Measurements from ENCODE around the gene BTBD9. TPM values are rescaled to one million over a fixed set of nuclear protein-coding genes. Genes with fewer than 3 reads are reported as not detected.

BTBD9 gene
- total RNA-seq, 1 donor = 25.3 TPM

DNA sequence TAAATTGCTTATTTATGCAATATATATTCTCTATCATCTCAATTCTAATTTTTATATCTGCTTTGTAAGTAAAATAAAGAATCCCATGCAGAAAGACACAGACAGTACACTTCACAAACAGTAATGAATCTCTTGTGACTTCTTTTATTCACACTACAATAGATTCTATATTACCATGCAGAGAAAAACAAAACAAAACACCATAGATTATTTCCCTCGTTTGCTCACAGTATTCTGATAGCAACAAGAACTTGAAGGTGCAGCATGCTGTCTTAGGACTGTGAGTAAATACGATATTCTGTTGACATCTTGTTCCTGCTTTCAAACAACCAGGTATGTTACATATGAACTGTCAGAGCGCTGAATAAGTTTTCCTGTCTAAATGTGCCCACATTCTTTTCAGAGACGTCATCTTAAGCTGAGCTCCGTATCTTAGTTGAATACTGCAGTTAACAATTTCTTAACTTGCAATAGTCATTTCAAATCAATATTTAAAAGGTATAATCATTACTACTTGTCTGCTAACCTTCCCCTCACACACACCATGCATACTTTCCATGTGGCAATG, 140.1 kb downstream of the BTBD9 start:
- no peak for DNase-seq (ENCODE audit: insufficient read length, low spot score, missing footprints)
- H3K79me2 ChIP-seq (ENCODE audit: insufficient read depth, low read length) = no peaks in the 10 kb centered on the region
- TF ChIP-seq, protein P1, sequence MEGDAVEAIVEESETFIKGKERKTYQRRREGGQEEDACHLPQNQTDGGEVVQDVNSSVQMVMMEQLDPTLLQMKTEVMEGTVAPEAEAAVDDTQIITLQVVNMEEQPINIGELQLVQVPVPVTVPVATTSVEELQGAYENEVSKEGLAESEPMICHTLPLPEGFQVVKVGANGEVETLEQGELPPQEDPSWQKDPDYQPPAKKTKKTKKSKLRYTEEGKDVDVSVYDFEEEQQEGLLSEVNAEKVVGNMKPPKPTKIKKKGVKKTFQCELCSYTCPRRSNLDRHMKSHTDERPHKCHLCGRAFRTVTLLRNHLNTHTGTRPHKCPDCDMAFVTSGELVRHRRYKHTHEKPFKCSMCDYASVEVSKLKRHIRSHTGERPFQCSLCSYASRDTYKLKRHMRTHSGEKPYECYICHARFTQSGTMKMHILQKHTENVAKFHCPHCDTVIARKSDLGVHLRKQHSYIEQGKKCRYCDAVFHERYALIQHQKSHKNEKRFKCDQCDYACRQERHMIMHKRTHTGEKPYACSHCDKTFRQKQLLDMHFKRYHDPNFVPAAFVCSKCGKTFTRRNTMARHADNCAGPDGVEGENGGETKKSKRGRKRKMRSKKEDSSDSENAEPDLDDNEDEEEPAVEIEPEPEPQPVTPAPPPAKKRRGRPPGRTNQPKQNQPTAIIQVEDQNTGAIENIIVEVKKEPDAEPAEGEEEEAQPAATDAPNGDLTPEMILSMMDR (IDR thresholded peaks at IDR 0.05; ENCODE audit: extremely low read depth, low read depth, low read length) = no peak

DNA sequence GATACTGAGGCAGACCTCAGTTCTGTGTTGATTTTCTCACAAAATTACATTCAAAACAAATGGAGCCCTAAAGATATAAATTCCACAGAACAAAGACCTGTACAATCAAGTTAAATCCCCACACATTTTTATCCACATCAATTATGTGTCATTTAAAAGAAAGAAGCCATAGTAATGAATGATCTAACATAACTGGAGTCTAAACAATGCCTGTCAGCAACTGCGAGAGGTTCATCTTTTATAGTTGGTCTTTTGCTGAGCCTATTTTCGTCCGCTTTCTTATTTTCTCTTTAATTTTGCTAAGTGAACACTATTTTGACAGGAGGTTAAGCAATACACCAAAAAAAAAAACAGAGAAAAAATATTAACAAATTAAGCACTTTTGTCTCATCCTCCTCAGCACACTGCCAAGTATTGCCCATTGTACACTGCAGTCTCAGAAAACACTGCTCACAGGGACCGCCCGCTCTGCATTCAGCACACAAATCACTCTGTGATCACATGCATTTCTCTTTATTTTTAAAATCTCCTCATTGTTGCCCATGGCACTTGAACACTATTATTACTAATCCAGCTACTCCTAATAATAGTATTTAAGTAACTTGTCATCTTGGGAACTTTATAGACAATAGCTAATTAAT, 140.8 kb downstream of the BTBD9 start:
- Histone ChIP-seq H3K9me3 (ENCODE audit: low read depth, low read length) (no peaks in the 10 kb centered on the region), H3K27ac (ENCODE audit: low read depth, low read length) (no peak overlapping the region), H3K79me2 (ENCODE audit: insufficient read depth, low read length) (no peaks in the 10 kb centered on the region), H3K4me1 (ENCODE audit: insufficient read depth, low read length) (no peaks in the 10 kb centered on the region), H3K36me3 (ENCODE audit: insufficient read depth, low read length) (no peaks in the 10 kb centered on the region), H3K4me3 (ENCODE audit: insufficient read depth, low read length) (no peak overlapping the region), H3K27me3 (ENCODE audit: insufficient read depth, low read length) (no peaks in the 10 kb centered on the region), H4K20me1 (ENCODE audit: insufficient read depth, low read length) (peaks cover 8% of the 10 kb centered on the region), H2AFZ (ENCODE audit: low read length) (no peak overlapping the region), H3K4me2 (ENCODE audit: insufficient read depth, low read length) (no peak overlapping the region)
- TF ChIP-seq, protein P1 (IDR thresholded peaks at IDR 0.05; ENCODE audit: extremely low read depth, low read depth, low read length) = no peak
- no peak for DNase-seq (ENCODE audit: insufficient read length, low spot score, missing footprints)

More for the DNA sequence above, 140.1 kb downstream of the BTBD9 start:
- Histone ChIP-seq H3K9me3 (ENCODE audit: low read depth, low read length) (no peaks in the 10 kb centered on the region), H3K4me3 (ENCODE audit: insufficient read depth, low read length) (no peak overlapping the region), H3K4me2 (ENCODE audit: insufficient read depth, low read length) (no peak overlapping the region), H3K27me3 (ENCODE audit: insufficient read depth, low read length) (no peaks in the 10 kb centered on the region), H4K20me1 (ENCODE audit: insufficient read depth, low read length) (peaks cover 9% of the 10 kb centered on the region), H3K27ac (ENCODE audit: low read depth, low read length) (no peak overlapping the region), H2AFZ (ENCODE audit: low read length) (no peak overlapping the region), H3K4me1 (ENCODE audit: insufficient read depth, low read length) (no peaks in the 10 kb centered on the region), H3K36me3 (ENCODE audit: insufficient read depth, low read length) (no peaks in the 10 kb centered on the region)

DNA sequence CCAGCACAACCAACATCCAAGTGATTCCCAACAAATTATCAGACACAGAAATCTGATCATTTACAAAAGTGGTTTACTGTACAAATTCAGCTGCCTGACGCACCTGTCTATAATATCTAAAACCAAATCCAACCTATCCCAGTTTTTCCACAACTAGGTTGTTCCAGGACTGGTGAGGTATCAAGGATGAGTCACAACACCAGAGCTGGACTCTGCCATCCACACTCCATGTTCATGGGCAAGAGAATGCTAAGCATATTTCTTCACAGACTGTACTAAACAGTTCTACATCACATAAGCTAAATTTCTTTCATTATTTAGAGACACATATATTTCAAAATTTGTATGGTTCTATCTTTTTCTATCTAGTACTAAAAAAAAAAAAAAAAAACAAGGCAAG, 141.6 kb downstream of the BTBD9 start:
- Histone ChIP-seq H2AFZ (ENCODE audit: low read length) (no peak overlapping the region), H3K9me3 (ENCODE audit: low read depth, low read length) (no peaks in the 10 kb centered on the region), H3K27me3 (ENCODE audit: insufficient read depth, low read length) (no peaks in the 10 kb centered on the region), H3K4me1 (ENCODE audit: insufficient read depth, low read length) (no peaks in the 10 kb centered on the region), H3K4me3 (ENCODE audit: insufficient read depth, low read length) (no peak overlapping the region), H3K79me2 (ENCODE audit: insufficient read depth, low read length) (no peaks in the 10 kb centered on the region), H3K27ac (ENCODE audit: low read depth, low read length) (no peak overlapping the region), H3K36me3 (ENCODE audit: insufficient read depth, low read length) (no peaks in the 10 kb centered on the region), H4K20me1 (ENCODE audit: insufficient read depth, low read length) (peaks cover 6% of the 10 kb centered on the region), H3K4me2 (ENCODE audit: insufficient read depth, low read length) (no peak overlapping the region)
- peak; percentile 26 for DNase-seq (ENCODE audit: insufficient read length, low spot score, missing footprints)
- TF ChIP-seq, protein P1 (IDR thresholded peaks at IDR 0.05; ENCODE audit: extremely low read depth, low read depth, low read length) = no peak

DNA sequence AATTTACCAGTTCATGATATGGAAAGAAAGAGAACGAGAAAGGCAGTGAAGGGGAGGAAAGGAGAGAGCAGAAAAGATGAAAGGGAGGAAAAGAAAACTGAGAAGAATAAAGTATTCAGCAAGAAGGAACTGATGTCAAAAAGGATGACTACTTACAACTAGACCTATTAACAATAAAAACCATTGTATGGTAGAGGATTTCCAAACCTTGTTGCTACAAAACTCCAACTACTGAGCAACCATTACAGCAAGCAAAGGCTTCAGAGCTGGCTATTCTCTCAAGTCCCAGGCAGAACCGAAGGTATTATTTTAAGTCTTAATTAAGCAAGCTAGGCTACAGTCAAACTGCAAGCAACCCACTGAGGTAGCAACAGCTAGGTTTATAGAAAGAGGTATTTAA, 142.2 kb downstream of the BTBD9 start:
- no peak overlapping the region for H3K4me2 ChIP-seq (ENCODE audit: insufficient read depth, low read length)
- H3K9me3 ChIP-seq (ENCODE audit: low read depth, low read length) = no peaks in the 10 kb centered on the region
- H3K4me3 ChIP-seq (ENCODE audit: insufficient read depth, low read length) = no peak overlapping the region
- DNase-seq (ENCODE audit: insufficient read length, low spot score, missing footprints) = peak; percentile 29
- TF ChIP-seq, protein P1 (IDR thresholded peaks at IDR 0.05; ENCODE audit: extremely low read depth, low read depth, low read length) = no peak
- no peaks in the 10 kb centered on the region for H3K4me1 ChIP-seq (ENCODE audit: insufficient read depth, low read length)
- H3K27ac ChIP-seq (ENCODE audit: low read depth, low read length) = no peak overlapping the region
- H2AFZ ChIP-seq (ENCODE audit: low read length) = no peak overlapping the region
- no peaks in the 10 kb centered on the region for H3K27me3 ChIP-seq (ENCODE audit: insufficient read depth, low read length)
- no peaks in the 10 kb centered on the region for H3K79me2 ChIP-seq (ENCODE audit: insufficient read depth, low read length)
- H4K20me1 ChIP-seq (ENCODE audit: insufficient read depth, low read length) = peaks cover 6% of the 10 kb centered on the region
- H3K36me3 ChIP-seq (ENCODE audit: insufficient read depth, low read length) = no peaks in the 10 kb centered on the region

Measured in osteoblast (primary cell).